Left forelimb (tissue), 1 donor: Measurements from ENCODE around the gene PRICKLE3.

Experiments used
- DNase-seq: peaks from one replicate; pipeline ENCODE4 v3.0.0-alpha.2; 2018; ENCODE audit warnings: low spot score

PRICKLE3 gene

DNA sequence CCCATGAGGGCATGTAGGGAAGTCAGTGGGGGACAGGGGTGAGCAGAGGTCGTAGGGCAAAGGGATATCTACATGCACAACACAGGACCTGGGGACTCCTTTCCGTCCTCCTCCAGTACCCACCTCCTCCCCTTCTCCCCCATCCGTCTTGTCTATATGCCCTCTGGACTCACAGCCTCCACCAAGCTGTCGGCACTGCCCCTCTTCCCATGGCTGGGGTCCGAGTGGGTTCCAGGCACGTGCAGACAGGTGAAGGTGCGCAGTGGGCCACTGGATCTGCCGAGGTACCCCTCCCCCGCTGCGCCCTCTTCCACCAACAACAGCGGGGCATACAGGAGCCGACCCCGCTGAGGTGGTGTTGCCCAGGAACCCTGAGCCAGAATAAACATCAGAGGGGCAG, 19.3 kb upstream of the PRICKLE3 start:
- DNase-seq, result no peak

- no peak for DNase-seq
Measured at GRCh38 chrX:49204709-49205108, 18.5 kb upstream of the PRICKLE3 start.

DNA sequence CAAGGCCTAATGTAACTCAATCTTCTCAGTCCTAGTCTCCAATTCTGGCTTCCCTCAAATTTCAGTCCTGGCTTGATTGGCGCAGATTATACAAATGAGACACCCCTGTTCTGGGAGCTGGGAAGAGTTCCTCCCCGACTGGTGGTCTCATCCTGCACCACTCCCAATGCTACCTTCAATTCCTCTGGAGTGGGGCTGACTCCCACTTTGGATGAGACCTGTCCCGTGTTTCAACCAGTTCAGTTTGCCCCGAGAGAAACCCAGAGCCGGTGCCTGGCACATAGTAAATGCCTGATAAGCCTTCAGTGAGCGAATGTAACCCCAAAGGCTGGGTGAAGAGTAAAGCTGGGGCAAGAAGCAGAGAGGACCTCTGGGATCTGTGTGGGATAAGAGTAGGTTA, 17.8 kb upstream of the PRICKLE3 start:
- no peak for DNase-seq

DNA sequence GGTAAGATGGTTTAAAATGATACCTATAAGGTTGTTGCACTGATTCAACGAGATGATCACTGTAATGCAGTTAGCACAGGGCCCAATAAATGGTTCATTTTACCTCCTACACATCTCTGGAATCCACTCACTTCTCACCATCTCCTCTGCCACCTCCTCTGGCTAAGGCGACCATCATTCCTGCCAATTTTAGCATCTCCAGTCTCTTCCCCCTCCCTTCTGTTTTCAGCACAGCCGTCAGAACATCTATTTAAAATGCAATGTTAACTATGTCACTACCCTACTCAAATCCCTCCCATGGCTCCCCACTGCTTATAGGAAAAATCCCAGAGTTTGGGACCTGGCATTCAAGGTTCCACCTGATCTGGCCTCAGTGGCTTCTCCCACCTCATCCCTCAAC, 17.4 kb upstream of the PRICKLE3 start:
- DNase-seq, result no peak

- DNase-seq, result no peak
Measured at GRCh38 chrX:49202022-49202421, 15.8 kb upstream of the PRICKLE3 start.

- DNase-seq, result peak; percentile 88
Measured at GRCh38 chrX:49199906-49200771, 14.0 kb upstream of the PRICKLE3 start, which contains the start of gene SYP. TSS of gene SYP (minus strand) at chrX:49200193. CDS start at chrX:49200186, 7 bp downstream.

DNA sequence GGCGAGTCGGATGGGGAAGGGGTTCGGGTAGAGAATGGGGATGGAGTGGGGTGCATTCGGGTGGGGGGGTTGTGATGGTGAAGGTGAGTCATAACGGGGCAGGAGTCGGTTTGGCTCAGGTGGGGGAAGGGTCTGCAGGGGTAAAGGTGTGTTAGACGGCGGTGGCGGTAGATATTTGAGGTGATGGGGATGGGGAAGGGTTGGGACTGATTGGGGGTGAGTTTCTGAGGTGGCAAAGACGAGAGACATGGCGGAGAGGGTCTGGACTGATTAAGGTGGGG, 13.1 kb upstream of the PRICKLE3 start:
- no peak for DNase-seq

DNA sequence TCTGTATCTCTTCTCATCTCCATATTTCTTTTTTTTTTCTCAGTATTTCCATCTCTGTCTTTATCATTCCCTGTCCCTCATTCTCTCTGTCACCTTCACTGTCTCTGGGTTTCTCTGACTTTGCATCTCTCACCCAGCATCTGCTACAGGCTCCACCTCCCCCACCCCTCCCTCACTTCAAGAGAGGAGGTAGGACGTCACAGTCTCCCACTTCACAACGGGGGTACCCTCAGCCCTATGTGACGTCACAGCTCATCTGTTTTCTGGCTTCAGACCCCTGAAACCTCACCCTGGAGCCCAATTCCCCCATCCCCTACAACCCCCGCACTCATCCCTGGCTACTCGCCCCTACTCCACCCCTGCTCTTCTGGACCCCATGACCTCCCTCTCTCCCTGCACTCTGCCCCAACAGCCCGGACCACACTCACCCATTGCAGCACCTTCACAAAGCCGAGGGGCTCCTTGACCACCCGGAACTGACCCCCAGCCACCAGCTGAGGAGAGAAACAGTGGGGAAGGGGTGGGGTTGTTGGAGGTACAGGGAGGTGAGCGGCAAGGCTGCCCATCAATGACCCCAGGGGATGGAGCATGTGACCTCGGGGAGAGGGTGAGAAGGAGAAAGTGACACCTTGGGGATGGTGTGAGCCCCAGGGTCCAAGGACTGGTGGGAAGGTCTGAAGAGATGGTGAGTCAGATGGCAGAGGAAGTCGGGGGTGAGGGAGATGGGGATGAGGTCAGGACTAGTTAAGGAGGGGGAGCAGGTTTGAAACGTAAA, 12.6 kb upstream of the PRICKLE3 start:
- no peak for DNase-seq

GRCh38 chrX:49197543-49198087, 11.4 kb upstream of the PRICKLE3 start:
- no peak for DNase-seq

GRCh38 chrX:49193542-49193964, 7.4 kb upstream of the PRICKLE3 start:
- DNase-seq, result no peak

- DNase-seq, result no peak
Measured at GRCh38 chrX:49192722-49193328, 6.7 kb upstream of the PRICKLE3 start.

GRCh38 chrX:49191574-49192011, 5.4 kb upstream of the PRICKLE3 start:
- DNase-seq, result no peak

GRCh38 chrX:49190821-49191573, 4.8 kb upstream of the PRICKLE3 start:
- DNase-seq, result peak; percentile 82

GRCh38 chrX:49189606-49190005, 3.4 kb upstream of the PRICKLE3 start:
- DNase-seq, result no peak

DNA sequence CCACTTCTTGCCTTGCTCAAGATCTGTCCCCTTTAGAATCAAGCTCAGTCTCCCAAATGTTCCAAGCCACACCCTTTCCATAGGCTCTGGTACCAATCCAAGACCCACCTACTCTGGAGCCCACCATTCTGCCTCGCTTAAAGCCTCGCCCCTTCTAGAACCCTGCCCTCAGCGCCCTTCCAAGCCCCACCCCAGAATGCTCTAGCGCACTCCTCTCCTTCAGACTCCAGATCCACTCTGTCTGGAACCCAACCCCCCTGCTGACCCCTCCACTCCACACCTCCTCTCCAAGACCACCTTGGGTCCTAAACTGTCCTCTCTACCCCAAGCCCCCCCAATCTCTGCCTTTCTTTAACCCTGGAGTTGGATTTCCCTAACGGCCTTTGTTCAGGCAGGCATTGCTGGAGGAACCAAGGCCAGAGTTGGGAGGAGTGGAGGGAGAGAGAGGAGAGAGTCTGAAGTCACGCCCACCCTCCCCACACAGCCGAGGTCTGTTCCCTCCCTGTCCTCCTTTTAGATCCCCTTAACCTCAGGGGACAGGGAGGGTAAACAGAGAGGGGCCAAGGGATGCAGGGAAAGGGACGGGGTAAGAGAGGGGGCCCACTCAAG, 2.4 kb upstream of the PRICKLE3 start:
- no peak for DNase-seq

DNA sequence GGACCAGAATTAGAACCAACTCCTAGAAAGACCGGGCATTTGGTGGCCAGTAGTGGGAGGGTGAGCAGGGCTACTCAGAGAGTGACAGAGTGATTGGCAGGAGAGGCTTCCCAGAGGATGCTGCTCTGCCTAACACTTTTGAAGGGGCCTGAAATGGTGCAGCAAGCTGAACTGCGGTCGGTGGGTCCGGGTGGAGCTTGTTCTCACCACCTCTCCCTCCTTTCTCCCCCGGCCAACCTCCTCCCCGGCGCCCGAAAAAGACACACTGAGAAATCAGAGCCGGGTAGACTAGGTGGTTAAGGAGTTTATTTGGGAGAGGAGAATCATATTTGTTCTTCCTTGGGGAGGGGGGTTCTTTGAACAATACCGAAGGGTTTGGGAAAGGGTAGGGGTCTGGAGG, 1.4 kb upstream of the PRICKLE3 start:
- DNase-seq, result no peak

DNA sequence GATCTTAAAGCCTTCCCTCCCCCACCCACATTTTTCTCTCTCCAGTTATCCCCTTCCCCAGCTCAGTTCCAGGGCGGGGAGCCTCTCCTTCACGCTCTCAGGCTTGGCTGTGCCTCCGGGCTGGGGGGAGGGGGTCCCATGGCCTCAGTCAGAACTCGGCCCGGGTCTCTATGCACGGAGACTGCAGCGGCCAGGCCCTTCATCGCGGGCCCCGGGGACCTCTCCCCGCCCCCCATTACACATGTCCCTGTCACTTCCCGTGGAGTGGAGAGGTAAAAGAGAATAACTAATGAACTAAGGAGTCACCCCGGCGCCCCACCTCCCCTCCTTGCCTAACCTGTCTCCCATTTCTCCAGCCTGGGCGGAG, 838 bp upstream of the PRICKLE3 start:
- DNase-seq, result no peak

GRCh38 chrX:49184294-49185281, 1.6 kb downstream of the PRICKLE3 start:
- DNase-seq, result no peak

- no peak for DNase-seq
Measured at GRCh38 chrX:49183701-49184281, 2.4 kb downstream of the PRICKLE3 start.

DNA sequence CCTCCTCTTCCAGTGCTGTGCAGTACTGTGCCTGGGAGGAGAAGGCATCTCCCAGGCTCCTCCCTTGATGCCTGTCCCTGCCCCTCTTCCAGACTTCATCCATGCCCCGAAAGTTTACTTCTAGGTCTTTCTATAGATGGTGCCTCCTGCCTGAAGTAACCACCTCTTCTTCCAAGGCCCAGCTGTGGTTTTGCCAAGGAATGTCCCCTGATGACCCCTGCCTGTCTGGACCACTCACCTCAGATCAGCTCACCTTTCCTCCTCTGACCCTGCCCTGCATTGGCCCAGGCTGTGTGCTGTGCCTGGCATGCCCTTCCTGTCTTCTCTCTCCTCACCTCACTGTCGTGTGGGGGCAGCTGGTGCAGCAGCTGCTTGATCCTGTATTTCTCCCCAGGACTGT, 6.8 kb downstream of the PRICKLE3 start:
- no peak for DNase-seq
